IMR-90 (cell line): ENCODE measurements around the gene ABHD15. TPM values are rescaled to one million over a fixed set of nuclear protein-coding genes. Genes with fewer than 3 reads are reported as not detected.

Experiments used
- ATAC-seq: fragments of 200-7000 bp; cut with Tn5 transposase; 2 replicates; pipeline ENCODE4 v1.9.1; 2020; ENCODE audit warnings: low read depth, mild to moderate bottlenecking, moderate library complexity
- BruUV-seq: library from RNA; stranded (reverse); fragments of 400-500 nt; replicated peaks from 2 replicates; lab custom pipeline; 2021; lab: Mats Ljungman, UMichigan
- CTCF ChIA-PET: fragments of 300-600 bp; formaldehyde crosslinking; extraction: SDS; loops from one replicate; lab custom pipeline; 2021; ENCODE audit warnings: antibody characterized with exemption; lab: Yijun Ruan, JAX
- POLR2A ChIA-PET: fragments of 300-600 bp; sonication (Branson Sonifier 250); formaldehyde crosslinking; loops from one replicate; lab custom pipeline; 2022; ENCODE audit warnings: antibody characterized with exemption; ENCODE audit not compliant: unreplicated experiment; lab: Charles Lee
- DNase-seq: peaks from one replicate; pipeline ENCODE4 v3.0.0; 2013
- H2AFZ ChIP-seq: replicated peaks from 2 replicates; pipeline ENCODE3; 2013; ENCODE audit warnings: low read length, mild to moderate bottlenecking; ENCODE audit not compliant: poor library complexity
- H2AK5ac ChIP-seq: 2 replicates; pipeline ENCODE4 v1.6.1; 2013; ENCODE audit warnings: low read depth, low read length, inconsistent platforms
- H2AK9ac ChIP-seq: replicated peaks from 2 replicates; pipeline ENCODE3; 2013; ENCODE audit warnings: mild to moderate bottlenecking, low read depth, low read length, moderate library complexity; ENCODE audit not compliant: poor library complexity
- H2BK120ac ChIP-seq: 2 replicates; pipeline ENCODE4 v1.6.1; 2013; ENCODE audit warnings: low read depth, low read length, inconsistent platforms
- H2BK15ac ChIP-seq: 3 replicates; pipeline ENCODE4 v1.6.1; 2013; ENCODE audit warnings: low read depth, low read length, inconsistent platforms
- H2BK20ac ChIP-seq: 2 replicates; pipeline ENCODE4 v1.6.1; 2013; ENCODE audit warnings: low read depth, mild to moderate bottlenecking, inconsistent platforms, low read length, moderate library complexity
- H2BK5ac ChIP-seq: 2 replicates; pipeline ENCODE4 v1.6.1; 2013; ENCODE audit warnings: mild to moderate bottlenecking, low read depth, low read length, inconsistent platforms; ENCODE audit not compliant: poor library complexity, severe bottlenecking
- H3K14ac ChIP-seq: replicated peaks from 2 replicates; pipeline ENCODE4 v1.6.1; 2013; ENCODE audit warnings: low read depth, low read length, inconsistent platforms
- H3K18ac ChIP-seq: 2 replicates; pipeline ENCODE4 v1.6.1; 2013; ENCODE audit warnings: low read depth, low read length, control low read depth
- H3K23ac ChIP-seq: 2 replicates; pipeline ENCODE4 v1.6.1; 2013; ENCODE audit warnings: low read depth, low read length, inconsistent platforms
- H3K27ac ChIP-seq: 2 replicates; pipeline ENCODE4 v1.5.1; 2013; ENCODE audit warnings: mild to moderate bottlenecking, control low read depth, low read length; ENCODE audit not compliant: insufficient read depth
- H3K27me3 ChIP-seq: 2 replicates; pipeline ENCODE4 v1.6.1; 2013; ENCODE audit warnings: low read length; ENCODE audit not compliant: control insufficient read depth, insufficient read depth
- H3K36me3 ChIP-seq: 2 replicates; pipeline ENCODE4 v1.6.1; 2013; ENCODE audit warnings: low read length, mixed read lengths; ENCODE audit not compliant: control insufficient read depth, insufficient read depth
- H3K4ac ChIP-seq: 2 replicates; pipeline ENCODE4 v1.6.1; 2013; ENCODE audit warnings: low read depth, low read length, inconsistent platforms
- H3K4me1 ChIP-seq: 2 replicates; pipeline ENCODE4 v1.6.1; 2013; ENCODE audit warnings: low read length, mixed read lengths; ENCODE audit not compliant: control insufficient read depth, insufficient read depth
- H3K4me2 ChIP-seq: 2 replicates; pipeline ENCODE4 v1.6.1; 2013; ENCODE audit warnings: low read depth, mild to moderate bottlenecking, control low read depth, low read length, moderate library complexity
- H3K4me3 ChIP-seq: 2 replicates; pipeline ENCODE4 v1.5.1; 2013; ENCODE audit warnings: low read depth, mild to moderate bottlenecking, control low read depth, low read length, moderate library complexity; ENCODE audit not compliant: insufficient read depth
- H3K56ac ChIP-seq: 2 replicates; pipeline ENCODE4 v1.6.1; 2013; ENCODE audit warnings: low read length, inconsistent platforms; ENCODE audit not compliant: insufficient read depth; ENCODE audit errors: extremely low read depth
- H3K79me1 ChIP-seq, 2 experiments: 2 replicates each; pipeline ENCODE4 v1.6.1; 2013; ENCODE audit warnings: low read length in 2 of 2, inconsistent platforms in 1 of 2, low read depth in 1 of 2
- H3K9ac ChIP-seq: 2 replicates; pipeline ENCODE4 v1.6.1; 2013; ENCODE audit warnings: low read depth, low read length, control low read depth
- H3K9me1 ChIP-seq: 2 replicates; pipeline ENCODE4 v1.6.1; 2013; ENCODE audit warnings: low read length, inconsistent platforms; ENCODE audit not compliant: insufficient read depth
- H3K9me3 ChIP-seq: 2 replicates; pipeline ENCODE4 v1.6.1; 2013; ENCODE audit warnings: low read length; ENCODE audit not compliant: control insufficient read depth, insufficient read depth
- H4K20me1 ChIP-seq: 2 replicates; pipeline ENCODE4 v1.6.1; 2013; ENCODE audit warnings: low read length, inconsistent platforms; ENCODE audit not compliant: insufficient read depth
- H4K5ac ChIP-seq: 2 replicates; pipeline ENCODE4 v1.6.1; 2013; ENCODE audit warnings: mild to moderate bottlenecking, low read depth, low read length, control low read depth
- H4K8ac ChIP-seq, 2 experiments: 2 replicates each; pipeline ENCODE4 v1.6.1; 2013; ENCODE audit warnings: low read depth in 2 of 2, low read length in 2 of 2, control low read depth in 1 of 2, inconsistent platforms in 1 of 2
- H4K91ac ChIP-seq: 2 replicates; pipeline ENCODE4 v1.6.1; 2013; ENCODE audit warnings: low read depth, low read length, inconsistent platforms; ENCODE audit not compliant: insufficient read depth
- BHLHE40 ChIP-seq: fragments of 150-350 bp; IDR thresholded peaks from 2 replicates; pipeline ENCODE4 v1.6.1; 2016; ENCODE audit warnings: mild to moderate bottlenecking, low read depth, low read length
- CEBPB ChIP-seq: IDR thresholded peaks from 2 replicates; pipeline ENCODE4 v1.6.1; 2012; ENCODE audit warnings: low read depth, low read length, improper control_type of control experiment
- MAFK ChIP-seq: IDR thresholded peaks from 2 replicates; pipeline ENCODE4 v1.6.1; 2012; ENCODE audit warnings: low read depth, low read length, improper control_type of control experiment
- MAZ ChIP-seq: IDR thresholded peaks from 2 replicates; pipeline ENCODE4 v1.6.1; 2012; ENCODE audit warnings: low read depth, mild to moderate bottlenecking, low read length, improper control_type of control experiment, moderate library complexity, borderline replicate concordance
- MXI1 ChIP-seq: IDR thresholded peaks from 2 replicates; pipeline ENCODE4 v1.6.1; 2012; ENCODE audit warnings: low read depth, mild to moderate bottlenecking, low read length, moderate library complexity, borderline replicate concordance
- NFE2L2 ChIP-seq: fragments of 150-350 bp; IDR thresholded peaks from 2 replicates; pipeline ENCODE4 v1.6.1; 2016; ENCODE audit warnings: low read depth, mild to moderate bottlenecking, low read length
- POLR2A ChIP-seq: IDR thresholded peaks from 2 replicates; pipeline ENCODE4 v1.6.1; 2012; ENCODE audit warnings: mild to moderate bottlenecking, low read depth, low read length
- RAD21 ChIP-seq: IDR thresholded peaks from 2 replicates; pipeline ENCODE4 v1.6.1; 2012; ENCODE audit warnings: low read length, improper control_type of control experiment
- SMC3 ChIP-seq: fragments of 150-350 bp; IDR thresholded peaks from 2 replicates; pipeline ENCODE4 v1.6.1; 2016; ENCODE audit warnings: low read depth, mild to moderate bottlenecking, antibody characterized with exemption, low read length, moderate library complexity
- WGBS, 2 experiments: methylation state at CpG; one replicate each; pipeline versions ENCODE4 v1.1.5 to v1.1.7; 2013; ENCODE audit warnings: missing lambda C conversion rate in 2 of 2; ENCODE audit not compliant: insufficient read length in 1 of 2; ENCODE audit errors: extremely low coverage in 2 of 2; 5-methylcytosine and 5-hydroxymethylcytosine counted together
- dilution Hi-C: fragments of 300-500 bp; cut with HindIII; formaldehyde crosslinking; loops from one replicate; pipeline ENCODE4 v1.14.3; 2018; ENCODE audit warnings: low sequenced_read_pairs; ENCODE audit not compliant: unreplicated experiment
- in situ Hi-C: fragments of 300-500 bp; cut with MboI; formaldehyde crosslinking; loops from 3 replicates; pipeline ENCODE4 v1.14.3; 2019; ENCODE audit warnings: low sequenced_read_pairs, inconsistent platforms, mixed read lengths
- intact Hi-C: fragments of 100-400 bp; cut with micrococcal nuclease; formaldehyde crosslinking; loops from 2 replicates; pipeline ENCODE4 v1.10.0; 2022
- polyA plus RNA-seq, 3 experiments: library from polyadenylated mRNA; depleted of rRNA; stranded (reverse); fragments of >200 nt; gene quantifications; 2 replicates each; pipeline ENCODE4 v1.2.3, GENCODE V29; 2012; ENCODE audit warnings: low replicate concordance in 1 of 3
- total RNA-seq: library from RNA; depleted of rRNA; stranded (reverse); fragments of >200 nt; gene quantifications from 2 replicates; pipeline ENCODE4 v1.2.3, GENCODE V29; 2012
- TF ChIP-seq, protein P1 (sequence below): conservative IDR thresholded peaks from 2 replicates; pipeline ENCODE4 v1.5.1; 2012; ENCODE audit warnings: mild to moderate bottlenecking, low read depth, low read length, improper control_type of control experiment
- TF ChIP-seq, protein P2 (sequence below): fragments of 150-350 bp; IDR thresholded peaks from 2 replicates; pipeline ENCODE4 v1.6.1; 2016; ENCODE audit warnings: low read depth, mild to moderate bottlenecking, low read length, moderate library complexity, borderline replicate concordance

The ABHD15 gene
- total and polyA plus RNA-seq, 2 of the 4 experiments (the other 2 are of a cell fraction): 3.2 to 4.6 TPM

DNA sequence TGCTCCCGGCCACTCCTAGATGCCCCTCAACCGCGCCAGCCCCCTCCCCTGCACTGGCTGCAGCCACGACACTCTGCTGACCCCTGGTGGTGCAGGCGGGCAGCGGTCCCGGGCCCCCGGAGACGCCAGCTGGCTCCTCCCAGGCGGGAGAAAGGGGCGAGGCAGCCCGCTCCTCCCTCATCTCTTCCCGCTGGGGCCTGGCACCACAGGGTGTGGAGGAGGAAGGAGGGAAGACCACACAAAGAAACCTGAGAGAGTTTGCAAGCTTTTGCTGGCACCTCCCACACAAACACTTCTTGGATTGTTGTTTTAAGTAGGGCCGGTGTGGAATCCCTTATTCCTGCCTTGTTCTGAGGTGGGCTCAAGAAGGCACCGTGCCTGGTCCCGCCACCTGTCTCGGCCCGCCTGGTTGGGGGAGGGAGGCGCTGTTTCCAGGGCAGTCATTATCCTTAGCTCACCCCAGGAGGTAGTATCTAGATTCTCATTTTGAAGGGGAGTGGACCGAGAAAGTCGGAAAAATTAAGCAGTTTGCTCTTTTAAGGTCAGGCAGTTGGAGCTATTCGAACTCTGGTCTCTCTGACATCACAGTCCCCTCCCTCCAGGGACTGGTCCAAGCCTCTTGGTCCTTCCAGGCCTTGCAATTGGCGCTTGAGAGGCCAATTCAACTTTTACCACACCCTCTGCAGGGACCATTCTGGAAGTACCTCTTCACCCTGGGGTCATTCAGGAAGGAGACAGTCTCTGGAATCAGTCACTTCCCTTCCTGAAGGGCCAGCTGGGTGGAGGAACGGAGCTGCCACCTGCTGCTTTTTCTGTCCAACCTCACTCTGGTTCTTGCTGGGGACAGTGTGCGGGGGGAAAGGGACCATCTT is 25.1 kb upstream of the ABHD15 start:
- peak overlapping the region; percentile 20 to 95; a peak in 2 of 4 replicates for H4K8ac ChIP-seq
- no peak overlapping the region for H3K14ac ChIP-seq
- dilution Hi-C loops: no loop called here
- no peak overlapping the region for H2BK5ac ChIP-seq
- H3K27ac ChIP-seq: no peak overlapping the region
- H2AFZ ChIP-seq: peak overlapping the region; percentile 97
- WGBS, 2 experiments: no CpG with 5 or more reads among the region's 25 CpGs
- H3K4me3 ChIP-seq: no peak overlapping the region
- ATAC-seq (peak; percentile 61), DNase-seq (peak; percentile 65)
- H3K9ac ChIP-seq: no peak overlapping the region; the same call in 1 of the 2 replicates
- peaks cover 40% of the 10 kb centered on the region for H3K4me1 ChIP-seq
- TF ChIP-seq NFE2L2: no peak
- TF ChIP-seq, protein P1, sequence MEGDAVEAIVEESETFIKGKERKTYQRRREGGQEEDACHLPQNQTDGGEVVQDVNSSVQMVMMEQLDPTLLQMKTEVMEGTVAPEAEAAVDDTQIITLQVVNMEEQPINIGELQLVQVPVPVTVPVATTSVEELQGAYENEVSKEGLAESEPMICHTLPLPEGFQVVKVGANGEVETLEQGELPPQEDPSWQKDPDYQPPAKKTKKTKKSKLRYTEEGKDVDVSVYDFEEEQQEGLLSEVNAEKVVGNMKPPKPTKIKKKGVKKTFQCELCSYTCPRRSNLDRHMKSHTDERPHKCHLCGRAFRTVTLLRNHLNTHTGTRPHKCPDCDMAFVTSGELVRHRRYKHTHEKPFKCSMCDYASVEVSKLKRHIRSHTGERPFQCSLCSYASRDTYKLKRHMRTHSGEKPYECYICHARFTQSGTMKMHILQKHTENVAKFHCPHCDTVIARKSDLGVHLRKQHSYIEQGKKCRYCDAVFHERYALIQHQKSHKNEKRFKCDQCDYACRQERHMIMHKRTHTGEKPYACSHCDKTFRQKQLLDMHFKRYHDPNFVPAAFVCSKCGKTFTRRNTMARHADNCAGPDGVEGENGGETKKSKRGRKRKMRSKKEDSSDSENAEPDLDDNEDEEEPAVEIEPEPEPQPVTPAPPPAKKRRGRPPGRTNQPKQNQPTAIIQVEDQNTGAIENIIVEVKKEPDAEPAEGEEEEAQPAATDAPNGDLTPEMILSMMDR: peak; percentile 94
- peak; percentile 99 for TF ChIP-seq MAZ
- TF ChIP-seq, protein P2, sequence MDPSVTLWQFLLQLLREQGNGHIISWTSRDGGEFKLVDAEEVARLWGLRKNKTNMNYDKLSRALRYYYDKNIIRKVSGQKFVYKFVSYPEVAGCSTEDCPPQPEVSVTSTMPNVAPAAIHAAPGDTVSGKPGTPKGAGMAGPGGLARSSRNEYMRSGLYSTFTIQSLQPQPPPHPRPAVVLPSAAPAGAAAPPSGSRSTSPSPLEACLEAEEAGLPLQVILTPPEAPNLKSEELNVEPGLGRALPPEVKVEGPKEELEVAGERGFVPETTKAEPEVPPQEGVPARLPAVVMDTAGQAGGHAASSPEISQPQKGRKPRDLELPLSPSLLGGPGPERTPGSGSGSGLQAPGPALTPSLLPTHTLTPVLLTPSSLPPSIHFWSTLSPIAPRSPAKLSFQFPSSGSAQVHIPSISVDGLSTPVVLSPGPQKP: no peak
- TF ChIP-seq CEBPB: no peak
- no peak for TF ChIP-seq MXI1
- no peak for TF ChIP-seq POLR2A
- peak; percentile 60 for TF ChIP-seq SMC3
- TF ChIP-seq BHLHE40: no peak
- peak; percentile 79 for TF ChIP-seq RAD21
- no peak for TF ChIP-seq MAFK
- 0 out of 2 replicates have a peak overlapping the region, but pooled peaks have one; percentile 37 for H3K56ac ChIP-seq
- H3K4ac ChIP-seq: peak overlapping the region; percentile 49
- no peaks in the 10 kb centered on the region for H3K9me3 ChIP-seq
- peak overlapping the region; percentile 74 for H3K4me2 ChIP-seq
- no peak overlapping the region for H3K18ac ChIP-seq
- ChIA-PET CTCF (interaction anchor here (0.6 to 2.1 kb wide), 4 partner anchors 9 to 222 kb away, joined by 3 to 7 read pairs (median 4); no protein-coding TSS in a partner anchor), POLR2A (no interaction called here)
- H4K5ac ChIP-seq: no peak overlapping the region
- H3K36me3 ChIP-seq: no peaks in the 10 kb centered on the region
- 0 out of 2 replicates have a peak overlapping the region, but pooled peaks have one; percentile 16 for H2BK120ac ChIP-seq
- H2BK20ac ChIP-seq: no peak overlapping the region; the same call in 1 of the 2 replicates
- H2AK9ac ChIP-seq: peak overlapping the region; percentile 93
- peak overlapping the region; percentile 23; the same call in 1 of the 2 replicates for H4K91ac ChIP-seq
- peaks cover 5 to 39% of the 10 kb centered on the region in 2 experiments; a peak in 3 of 4 replicates for H3K79me1 ChIP-seq
- intact Hi-C loops: loop anchor here (1.0 kb wide), 1 partner anchor 222 kb away; no protein-coding TSS in a partner anchor
- peaks cover 50% of the 10 kb centered on the region for H4K20me1 ChIP-seq
- H3K23ac ChIP-seq: peak overlapping the region; percentile 10; the same call in 1 of the 2 replicates
- no TSS peak for BruUV-seq
- peaks cover 9% of the 10 kb centered on the region for H3K9me1 ChIP-seq
- H2BK15ac ChIP-seq: no peak overlapping the region
- H2AK5ac ChIP-seq: peak overlapping the region; percentile 43
- peaks cover 2% of the 10 kb centered on the region; the same call in 1 of the 2 replicates for H3K27me3 ChIP-seq
- in situ Hi-C loops: no loop called here
